ENCODE measurements around the gene TYK2.

DNA sequence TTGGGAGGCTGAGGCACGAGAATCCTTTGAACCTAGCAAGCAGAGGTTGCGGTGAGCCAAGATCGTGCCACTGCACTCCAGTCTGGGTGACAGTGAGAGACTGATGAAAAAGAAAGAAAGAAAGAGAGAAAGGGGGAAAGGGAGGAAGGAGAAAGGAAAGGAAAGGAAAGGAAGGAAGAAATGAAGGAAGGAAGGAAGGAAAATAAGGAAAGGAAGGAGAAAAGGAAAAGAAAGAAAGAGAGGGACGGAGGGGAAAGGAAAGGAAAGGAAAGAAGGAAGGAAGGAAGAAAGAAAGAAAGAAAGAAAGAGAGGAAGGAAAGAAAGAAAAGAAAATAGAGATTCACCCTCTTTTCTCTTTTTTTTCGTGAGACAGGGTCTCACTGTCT is 48.6 kb upstream of the TYK2 start:
- TF ChIP-seq, protein P1, sequence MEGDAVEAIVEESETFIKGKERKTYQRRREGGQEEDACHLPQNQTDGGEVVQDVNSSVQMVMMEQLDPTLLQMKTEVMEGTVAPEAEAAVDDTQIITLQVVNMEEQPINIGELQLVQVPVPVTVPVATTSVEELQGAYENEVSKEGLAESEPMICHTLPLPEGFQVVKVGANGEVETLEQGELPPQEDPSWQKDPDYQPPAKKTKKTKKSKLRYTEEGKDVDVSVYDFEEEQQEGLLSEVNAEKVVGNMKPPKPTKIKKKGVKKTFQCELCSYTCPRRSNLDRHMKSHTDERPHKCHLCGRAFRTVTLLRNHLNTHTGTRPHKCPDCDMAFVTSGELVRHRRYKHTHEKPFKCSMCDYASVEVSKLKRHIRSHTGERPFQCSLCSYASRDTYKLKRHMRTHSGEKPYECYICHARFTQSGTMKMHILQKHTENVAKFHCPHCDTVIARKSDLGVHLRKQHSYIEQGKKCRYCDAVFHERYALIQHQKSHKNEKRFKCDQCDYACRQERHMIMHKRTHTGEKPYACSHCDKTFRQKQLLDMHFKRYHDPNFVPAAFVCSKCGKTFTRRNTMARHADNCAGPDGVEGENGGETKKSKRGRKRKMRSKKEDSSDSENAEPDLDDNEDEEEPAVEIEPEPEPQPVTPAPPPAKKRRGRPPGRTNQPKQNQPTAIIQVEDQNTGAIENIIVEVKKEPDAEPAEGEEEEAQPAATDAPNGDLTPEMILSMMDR (IDR thresholded peaks at IDR 0.05; ENCODE audit: poor library complexity), result no peak
- TF ChIP-seq EZH2 (IDR thresholded peaks at IDR 0.05; ENCODE audit: borderline replicate concordance), result no peak
- TF ChIP-seq EZH2phosphoT487 (IDR thresholded peaks at IDR 0.05; ENCODE audit: low read depth, severe bottlenecking, unreplicated experiment), result no peak

Measured in hepatocyte (in vitro differentiated cells).